Muscle layer of duodenum (tissue), 2 donors: Measurements from ENCODE around the gene APOA4.

Experiments used
- H3K27ac ChIP-seq: one replicate; pipeline ENCODE4 v1.7.0; 2013; ENCODE audit warnings: mild to moderate bottlenecking, low read length
- H3K27me3 ChIP-seq: one replicate; pipeline ENCODE4 v1.7.0; 2013; ENCODE audit warnings: low read depth, mild to moderate bottlenecking, control low read depth, low read length
- H3K36me3 ChIP-seq, 2 donors: one replicate each; pipeline ENCODE4 v1.7.0; 2013; ENCODE audit warnings: low read length in 2 of 2, control low read depth in 1 of 2, mild to moderate bottlenecking in 1 of 2; ENCODE audit not compliant: insufficient read depth in 2 of 2, control insufficient read depth in 1 of 2
- H3K4me1 ChIP-seq, 2 donors: one replicate each; pipeline ENCODE4 v1.7.0; 2013; ENCODE audit warnings: low read length in 2 of 2, mild to moderate bottlenecking in 2 of 2, control low read depth in 1 of 2, moderate library complexity in 1 of 2; ENCODE audit not compliant: insufficient read depth in 2 of 2, control insufficient read depth in 1 of 2
- H3K4me3 ChIP-seq, 2 donors: one replicate each; pipeline ENCODE4 v1.7.0; 2013; ENCODE audit warnings: low read length in 2 of 2, low read depth in 1 of 2, mild to moderate bottlenecking in 1 of 2
- H3K9me3 ChIP-seq, 2 donors: one replicate each; pipeline ENCODE4 v1.7.0; 2013; ENCODE audit warnings: low read length in 2 of 2, control low read depth in 1 of 2, mild to moderate bottlenecking in 1 of 2; ENCODE audit not compliant: control insufficient read depth in 1 of 2
- donor health status: healthy.

Gene APOA4

GRCh38 chr11:116849060-116849459 is 26.0 kb upstream of the APOA4 start:
- no peak overlapping the region for H3K27ac ChIP-seq
- H3K27me3 ChIP-seq = no peaks in the 10 kb centered on the region
- peaks cover 29 to 61% of the 10 kb centered on the region in 2 donors for H3K36me3 ChIP-seq
- H3K4me3 ChIP-seq = no peak overlapping the region
- peaks cover 5 to 7% of the 10 kb centered on the region in 2 donors for H3K4me1 ChIP-seq
- H3K9me3 ChIP-seq = no peaks in the 10 kb centered on the region

DNA sequence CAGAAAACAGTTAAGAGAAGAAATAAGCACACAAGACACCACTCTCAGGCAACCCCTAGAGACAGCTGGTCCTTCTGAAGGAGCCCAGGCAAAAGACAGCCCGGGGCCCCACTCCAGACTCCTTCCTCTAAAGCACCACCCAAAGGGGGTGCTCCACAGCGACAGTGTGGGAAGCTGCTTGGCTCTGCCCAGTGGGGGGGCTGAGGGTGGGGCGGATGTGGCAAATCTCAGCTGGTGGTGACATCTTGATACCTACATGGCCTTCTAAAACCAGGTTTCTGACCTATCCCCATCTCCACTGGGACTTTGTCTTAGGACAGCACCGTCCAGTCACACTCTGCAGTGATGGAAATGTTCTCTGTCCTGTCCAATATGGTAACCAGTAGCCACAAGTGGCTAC is 24.5 kb upstream of the APOA4 start:
- Histone ChIP-seq H3K4me3 (no peak overlapping the region), H3K27me3 (no peaks in the 10 kb centered on the region), H3K4me1 (peaks cover 5 to 7% of the 10 kb centered on the region in 2 donors), H3K27ac (no peak overlapping the region), H3K36me3 (peaks cover 38 to 71% of the 10 kb centered on the region in 2 donors), H3K9me3 (no peaks in the 10 kb centered on the region)

DNA sequence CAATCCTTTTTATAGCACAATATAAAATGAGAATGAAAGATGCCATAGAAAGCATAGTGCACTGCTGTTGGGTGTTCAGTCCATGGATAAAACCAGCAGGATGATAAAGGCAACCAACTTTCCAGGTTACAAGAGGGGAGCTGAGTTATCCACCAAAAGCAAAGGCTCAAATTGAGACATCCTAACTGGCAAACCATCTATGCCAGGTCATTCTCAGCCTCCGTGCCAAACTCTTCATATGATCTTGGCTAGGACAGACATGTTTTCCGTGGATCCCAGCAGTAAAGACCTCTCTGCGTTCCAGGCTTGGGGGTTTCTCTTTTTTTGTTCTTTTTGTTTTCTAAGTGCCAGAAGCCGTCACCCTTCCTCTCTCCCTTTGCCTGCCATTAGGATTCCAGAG is 21.6 kb upstream of the APOA4 start:
- H3K4me3 ChIP-seq = no peak overlapping the region
- no peaks in the 10 kb centered on the region for H3K27me3 ChIP-seq
- H3K9me3 ChIP-seq = no peaks in the 10 kb centered on the region
- no peaks in the 10 kb centered on the region for H3K4me1 ChIP-seq
- peaks cover 38 to 60% of the 10 kb centered on the region in 2 donors for H3K36me3 ChIP-seq
- H3K27ac ChIP-seq = no peak overlapping the region

GRCh38 chr11:116843661-116844060 is 20.6 kb upstream of the APOA4 start:
- no peaks in the 10 kb centered on the region for H3K4me1 ChIP-seq
- peaks cover 32 to 49% of the 10 kb centered on the region in 2 donors for H3K36me3 ChIP-seq
- H3K27me3 ChIP-seq = no peaks in the 10 kb centered on the region
- no peak overlapping the region for H3K27ac ChIP-seq
- no peak overlapping the region for H3K4me3 ChIP-seq
- H3K9me3 ChIP-seq = no peaks in the 10 kb centered on the region

DNA sequence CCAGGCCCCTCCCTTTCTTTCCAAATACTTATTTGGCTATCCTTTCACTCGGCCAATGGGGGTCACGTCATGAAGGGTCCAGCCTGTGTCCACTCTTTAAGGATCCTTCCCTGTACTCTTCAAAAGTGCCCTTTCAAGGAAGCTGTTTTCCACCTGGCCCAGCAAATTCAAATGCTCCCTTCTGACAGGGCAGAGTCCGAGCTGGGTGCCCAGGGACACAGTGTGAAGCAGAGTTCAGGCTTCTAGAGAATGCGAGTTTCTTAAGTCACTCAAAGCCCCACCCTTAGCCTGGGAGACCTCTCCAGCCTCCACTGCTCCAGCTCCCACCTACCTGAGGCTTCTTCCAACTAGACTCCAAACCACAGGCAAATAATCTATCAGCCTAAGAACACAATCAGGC is 19.8 kb upstream of the APOA4 start:
- H3K9me3 ChIP-seq = no peaks in the 10 kb centered on the region
- H3K27ac ChIP-seq = no peak overlapping the region
- H3K27me3 ChIP-seq = no peaks in the 10 kb centered on the region
- H3K36me3 ChIP-seq = peaks cover 29 to 45% of the 10 kb centered on the region in 2 donors
- H3K4me1 ChIP-seq = no peaks in the 10 kb centered on the region
- no peak overlapping the region for H3K4me3 ChIP-seq

GRCh38 chr11:116842117-116842516 is 19.0 kb upstream of the APOA4 start:
- H3K9me3 ChIP-seq = no peaks in the 10 kb centered on the region

DNA sequence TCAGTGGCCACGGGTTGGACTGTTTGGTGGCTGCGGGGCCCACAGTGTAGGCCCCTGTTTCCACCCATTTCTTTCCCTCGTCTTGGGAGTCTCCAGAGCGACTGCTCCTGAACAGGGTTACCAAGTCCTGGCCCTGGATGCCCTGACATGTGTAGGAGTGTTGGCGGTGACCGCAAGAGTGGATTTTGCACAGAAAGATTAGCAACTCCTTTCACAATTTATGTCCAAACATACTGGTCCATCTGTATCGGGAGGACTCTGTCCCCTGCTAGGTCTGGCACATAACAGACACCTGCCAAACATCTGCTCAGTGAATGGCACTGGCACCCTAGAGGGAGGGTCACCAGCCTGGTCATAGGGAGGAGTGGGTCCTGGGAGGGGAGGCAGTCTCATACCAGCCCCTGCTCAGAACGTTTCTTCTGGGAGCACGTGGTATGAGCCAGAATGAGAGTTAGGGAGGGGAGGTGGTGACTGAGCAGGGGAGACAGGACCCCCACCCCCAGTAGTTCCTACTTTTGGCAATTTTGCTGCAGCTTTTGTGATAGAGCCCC is 17.7 kb upstream of the APOA4 start:
- H3K4me1 ChIP-seq = peaks cover 0 to 9% of the 10 kb centered on the region in 2 donors
- H3K9me3 ChIP-seq = no peaks in the 10 kb centered on the region
- no peaks in the 10 kb centered on the region for H3K27me3 ChIP-seq
- no peak overlapping the region for H3K27ac ChIP-seq
- no peak overlapping the region for H3K4me3 ChIP-seq
- peaks cover 12 to 24% of the 10 kb centered on the region in 2 donors for H3K36me3 ChIP-seq

More at GRCh38 chr11:116842117-116842516, 19.0 kb upstream of the APOA4 start:
- no peak overlapping the region for H3K4me3 ChIP-seq
- H3K27me3 ChIP-seq = no peaks in the 10 kb centered on the region
- H3K4me1 ChIP-seq = no peaks in the 10 kb centered on the region
- H3K36me3 ChIP-seq = peaks cover 25 to 37% of the 10 kb centered on the region in 2 donors
- H3K27ac ChIP-seq = no peak overlapping the region

DNA sequence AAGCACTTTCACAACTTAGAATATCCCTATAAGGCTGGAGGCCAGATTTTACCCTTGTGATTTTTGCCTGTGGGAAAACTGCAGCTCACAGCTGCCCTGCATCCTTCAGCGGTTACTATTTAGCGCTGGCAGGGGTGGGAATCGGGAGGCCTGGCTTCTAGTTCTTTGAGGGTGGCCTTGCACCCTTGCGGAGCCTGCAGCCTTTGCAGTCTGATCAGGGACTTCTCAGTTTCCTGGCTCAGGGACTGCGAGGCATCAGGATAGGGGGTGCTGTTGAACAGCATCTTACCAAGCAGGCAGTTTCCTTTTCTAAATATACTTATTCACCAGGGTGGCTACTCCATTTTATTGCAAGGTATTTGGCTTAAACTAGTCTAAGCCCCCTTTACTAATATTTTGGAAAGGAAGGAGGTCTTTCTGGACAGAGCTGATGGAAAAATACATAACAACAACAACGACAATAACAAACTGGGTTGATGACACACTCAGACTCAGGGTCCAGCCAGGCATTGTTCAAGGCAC is 17.2 kb upstream of the APOA4 start:
- H3K4me1 ChIP-seq = peaks cover 0 to 14% of the 10 kb centered on the region in 2 donors
- no peaks in the 10 kb centered on the region for H3K9me3 ChIP-seq
- H3K27ac ChIP-seq = no peak overlapping the region
- H3K4me3 ChIP-seq = no peak overlapping the region
- peaks cover 9 to 19% of the 10 kb centered on the region in 2 donors for H3K36me3 ChIP-seq
- H3K27me3 ChIP-seq = no peaks in the 10 kb centered on the region

DNA sequence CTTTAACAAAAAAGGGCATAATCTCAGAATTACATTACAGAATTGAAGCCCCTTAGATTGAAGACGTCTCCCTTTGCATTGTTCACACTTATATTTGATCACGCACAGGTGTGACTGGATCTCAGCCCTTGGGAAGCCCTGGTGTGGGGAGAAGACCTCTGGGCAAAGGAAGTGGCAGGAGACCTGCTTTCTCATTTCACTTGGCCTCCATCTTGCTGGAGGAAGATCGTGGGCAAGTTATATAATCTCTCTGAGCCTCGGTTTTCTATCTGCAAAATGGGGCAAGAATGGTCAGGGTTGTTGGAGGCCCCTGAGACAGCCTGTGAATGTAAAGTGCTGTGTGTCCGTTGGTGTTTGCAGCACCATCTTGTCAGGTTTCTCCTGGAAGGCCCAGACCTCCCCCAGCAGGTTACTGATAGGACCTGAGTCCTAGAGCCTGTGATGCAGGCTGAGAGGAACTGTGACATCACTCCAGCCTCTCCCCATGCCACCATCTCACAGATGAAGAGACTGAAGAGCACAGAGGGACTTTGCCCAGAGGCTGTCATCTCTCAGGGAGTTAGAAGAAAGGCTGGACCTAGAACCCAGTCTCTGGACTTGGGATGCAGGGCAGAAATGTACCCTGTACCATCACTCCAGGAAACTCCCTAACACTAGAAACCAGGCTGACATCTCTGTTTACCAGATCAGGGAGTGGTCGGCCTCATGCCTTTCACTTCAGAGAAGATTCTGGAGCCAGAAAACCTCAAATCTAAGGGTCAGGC is 15.4 kb upstream of the APOA4 start:
- Histone ChIP-seq H3K27me3 (no peaks in the 10 kb centered on the region), H3K36me3 (peaks cover 3 to 6% of the 10 kb centered on the region in 2 donors), H3K4me3 (no peak overlapping the region), H3K9me3 (no peaks in the 10 kb centered on the region), H3K4me1 (peaks cover 0 to 21% of the 10 kb centered on the region in 2 donors), H3K27ac (no peak overlapping the region)

GRCh38 chr11:116837231-116838091 is 14.4 kb upstream of the APOA4 start, which contains the start of gene APOA1:
TSS of gene APOA1 (minus strand) at chr11:116837622. CDS start at chr11:116837387, 235 bp downstream.
- Histone ChIP-seq H3K4me1 (peaks cover 0 to 21% of the 10 kb centered on the region in 2 donors), H3K27ac (no peak within 1 kb of the TSS), H3K4me3 (no peak within 1 kb of the TSS), H3K27me3 (no peaks in the 10 kb centered on the region), H3K36me3 (no peaks in the 10 kb centered on the region), H3K9me3 (no peaks in the 10 kb centered on the region)

DNA sequence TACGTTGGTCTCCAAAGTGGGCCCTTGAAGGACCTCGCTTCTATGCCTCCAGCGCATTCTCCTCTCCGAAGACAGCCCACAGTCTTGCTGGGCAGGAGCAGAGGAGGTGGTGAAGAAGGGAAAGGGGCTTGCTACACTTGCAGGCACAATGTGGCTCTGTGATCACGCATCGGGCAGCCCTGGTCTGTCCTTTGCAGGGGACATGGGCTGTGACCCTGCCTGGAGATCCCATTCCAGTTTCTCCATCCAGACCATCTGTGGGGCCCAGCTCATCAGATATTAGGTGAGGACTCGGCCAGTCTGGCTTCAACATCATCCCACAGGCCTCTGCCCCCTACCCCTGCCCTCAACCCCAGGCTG is 13.5 kb upstream of the APOA4 start:
- Histone ChIP-seq H3K27me3 (no peaks in the 10 kb centered on the region), H3K36me3 (no peaks in the 10 kb centered on the region), H3K4me3 (no peak overlapping the region), H3K4me1 (peaks cover 0 to 21% of the 10 kb centered on the region in 2 donors), H3K9me3 (no peaks in the 10 kb centered on the region), H3K27ac (no peak overlapping the region)
